ENCODE data around the gene SMIM36.

SMIM36 gene

GRCh38 chr17:55430541-55431288 is 80.5 kb downstream of the SMIM36 start:
- Histone ChIP-seq H2AFZ (ENCODE audit: low read length) (no peak overlapping the region), H3K9me2 (ENCODE audit: low read depth, low read length) (no peaks in the 10 kb centered on the region), H3K4me1 (ENCODE audit: insufficient read depth, low read length, severe bottlenecking) (peaks cover 41% of the 10 kb centered on the region), H3K4me3 (ENCODE audit: low read depth, low read length, poor library complexity, severe bottlenecking) (no peak overlapping the region), H3K36me3 (ENCODE audit: insufficient read depth, low read length) (no peaks in the 10 kb centered on the region), H3F3A (ENCODE audit: insufficient read depth, low read length) (no peaks in the 10 kb centered on the region), H3K27me3 (ENCODE audit: insufficient read depth, low read length) (no peaks in the 10 kb centered on the region), H3K9ac (ENCODE audit: low read length) (no peak overlapping the region), H3K9me3 (ENCODE audit: low read length) (no peaks in the 10 kb centered on the region), H3K4me2 (ENCODE audit: low read length) (no peak overlapping the region), H3K79me2 (ENCODE audit: insufficient read depth, low read length) (no peaks in the 10 kb centered on the region), H4K20me1 (ENCODE audit: insufficient read depth, low read length) (no peaks in the 10 kb centered on the region), H3K27ac (ENCODE audit: low read depth, low read length, poor library complexity, severe bottlenecking) (peak overlapping the region; percentile 73)
- TF ChIP-seq EZH2 (IDR thresholded peaks at IDR 0.05; ENCODE audit: borderline replicate concordance, low read length) (no peak), CTCF (IDR thresholded peaks at IDR 0.05; ENCODE audit: low read length) (no peak)

- Histone ChIP-seq H3K79me2 (ENCODE audit: insufficient read depth, low read length) (no peaks in the 10 kb centered on the region), H3K4me1 (ENCODE audit: insufficient read depth, low read length, severe bottlenecking) (peaks cover 68% of the 10 kb centered on the region), H3K27ac (ENCODE audit: low read depth, low read length, poor library complexity, severe bottlenecking) (peak overlapping the region; percentile 95), H2AFZ (ENCODE audit: low read length) (no peak overlapping the region), H4K20me1 (ENCODE audit: insufficient read depth, low read length) (no peaks in the 10 kb centered on the region), H3K9me2 (ENCODE audit: low read depth, low read length) (no peaks in the 10 kb centered on the region), H3K27me3 (ENCODE audit: insufficient read depth, low read length) (no peaks in the 10 kb centered on the region), H3F3A (ENCODE audit: insufficient read depth, low read length) (no peaks in the 10 kb centered on the region), H3K9ac (ENCODE audit: low read length) (no peak overlapping the region; the same call in 1 of the 2 replicates), H3K4me2 (ENCODE audit: low read length) (no peak overlapping the region), H3K36me3 (ENCODE audit: insufficient read depth, low read length) (no peaks in the 10 kb centered on the region), H3K4me3 (ENCODE audit: low read depth, low read length, poor library complexity, severe bottlenecking) (no peak overlapping the region), H3K9me3 (ENCODE audit: low read length) (no peaks in the 10 kb centered on the region)
- TF ChIP-seq EZH2 (IDR thresholded peaks at IDR 0.05; ENCODE audit: borderline replicate concordance, low read length) (no peak), CTCF (IDR thresholded peaks at IDR 0.05; ENCODE audit: low read length) (no peak)
These were observed 83.7 kb downstream of the SMIM36 start for GRCh38 chr17:55427587-55427882.

GRCh38 chr17:55426851-55427586 is 84.2 kb downstream of the SMIM36 start:
- peaks cover 74% of the 10 kb centered on the region for H3K4me1 ChIP-seq (ENCODE audit: insufficient read depth, low read length, severe bottlenecking)

More at GRCh38 chr17:55426851-55427586, 84.2 kb downstream of the SMIM36 start:
- no peaks in the 10 kb centered on the region for H3K36me3 ChIP-seq (ENCODE audit: insufficient read depth, low read length)
- H3K79me2 ChIP-seq (ENCODE audit: insufficient read depth, low read length) = no peaks in the 10 kb centered on the region
- TF ChIP-seq CTCF (IDR thresholded peaks at IDR 0.05; ENCODE audit: low read length) (no peak), EZH2 (IDR thresholded peaks at IDR 0.05; ENCODE audit: borderline replicate concordance, low read length) (no peak)
- H3K9me2 ChIP-seq (ENCODE audit: low read depth, low read length) = no peaks in the 10 kb centered on the region
- H3F3A ChIP-seq (ENCODE audit: insufficient read depth, low read length) = no peaks in the 10 kb centered on the region
- H3K9ac ChIP-seq (ENCODE audit: low read length) = peak overlapping the region; percentile 3; the same call in 1 of the 2 replicates
- H3K27ac ChIP-seq (ENCODE audit: low read depth, low read length, poor library complexity, severe bottlenecking) = peak overlapping the region; percentile 95
- H3K9me3 ChIP-seq (ENCODE audit: low read length) = no peaks in the 10 kb centered on the region
- H3K4me3 ChIP-seq (ENCODE audit: low read depth, low read length, poor library complexity, severe bottlenecking) = no peak overlapping the region
- H3K27me3 ChIP-seq (ENCODE audit: insufficient read depth, low read length) = no peaks in the 10 kb centered on the region
- no peaks in the 10 kb centered on the region for H4K20me1 ChIP-seq (ENCODE audit: insufficient read depth, low read length)
- H3K4me2 ChIP-seq (ENCODE audit: low read length) = no peak overlapping the region
- no peak overlapping the region; the same call in 1 of the 2 replicates for H2AFZ ChIP-seq (ENCODE audit: low read length)
